ENCODE measurements around the gene PHKA1.

DNA sequence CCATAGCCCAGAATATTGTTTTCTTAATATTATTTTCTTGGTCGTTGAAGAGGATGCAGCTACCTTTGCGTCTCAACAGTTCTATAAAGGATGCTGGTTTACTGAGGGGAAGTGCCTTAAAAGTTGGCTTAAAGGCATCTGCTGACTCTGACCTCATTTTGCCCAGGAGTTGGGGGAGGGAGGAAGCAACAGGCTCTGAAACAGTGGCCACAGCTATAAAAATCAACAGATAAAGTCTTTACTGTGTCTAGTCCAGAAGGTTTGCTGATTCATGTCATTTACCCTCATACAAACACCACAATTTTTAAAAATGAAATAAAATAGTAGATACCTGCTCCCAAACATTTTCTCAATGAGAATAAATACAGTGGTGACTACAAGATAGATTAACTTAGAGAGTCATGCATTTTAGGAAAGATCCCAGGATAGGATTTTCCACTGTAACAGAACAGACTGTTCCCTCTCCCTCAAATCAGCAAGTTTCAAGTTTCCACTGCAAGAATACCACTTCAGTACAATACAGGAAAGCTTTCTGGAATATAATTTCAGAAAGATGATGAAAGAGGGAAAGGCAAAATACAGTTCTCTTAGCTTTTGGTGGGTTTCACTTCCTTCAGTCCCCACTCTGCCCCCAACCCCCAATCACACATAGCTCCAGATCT lies 1.9 kb downstream of the PHKA1 start:
- TF ChIP-seq CTCF (IDR thresholded peaks at IDR 0.05) (no peak), POLR2A (IDR thresholded peaks at IDR 0.05) (no peak)

Measured in lower leg skin (tissue), 3 donors.